Right ventricle myocardium superior (tissue), 1 donor: Measurements from ENCODE around the gene ERICH6. TPM values are rescaled to one million over a fixed set of nuclear protein-coding genes. Genes with fewer than 3 reads are reported as not detected.

Source experiments
- ATAC-seq: fragments of 200-7000 bp; cut with Tn5 transposase; one replicate; pipeline ENCODE4 v1.9.1; 2020; ENCODE audit warnings: mild to moderate bottlenecking; ENCODE audit not compliant: poor library complexity
- DNase-seq: peaks from one replicate; pipeline ENCODE4 v3.0.0-alpha.2; 2020
- intact Hi-C: fragments of 100-400 bp; cut with DNase I; formaldehyde crosslinking; loops from one replicate; pipeline ENCODE4 v1.11.2; 2022
- long read RNA-seq: library from polyadenylated mRNA; unstranded; transcript quantifications from one replicate; pipeline ENCODE4 v2.0.0, GENCODE V29; 2021
- total RNA-seq: library from RNA; stranded (reverse); fragmentation: NEBNext Ultra II Directional; extraction: Animal tissue kit (Norgen Biotek cat#: 25700); gene quantifications from one replicate; pipeline ENCODE4 v1.2.1, GENCODE V29; 2021
- donor health status: DM: no; HTN: yes; CAD: no; lungs with severe emphysema.

Gene ERICH6
- total RNA-seq, result not detected
- long read RNA-seq, partial matches to known transcripts, result 0 of 1 reads
- long read RNA-seq, other reads (novel, unspliced or antisense), result 1 of 1 reads

DNA sequence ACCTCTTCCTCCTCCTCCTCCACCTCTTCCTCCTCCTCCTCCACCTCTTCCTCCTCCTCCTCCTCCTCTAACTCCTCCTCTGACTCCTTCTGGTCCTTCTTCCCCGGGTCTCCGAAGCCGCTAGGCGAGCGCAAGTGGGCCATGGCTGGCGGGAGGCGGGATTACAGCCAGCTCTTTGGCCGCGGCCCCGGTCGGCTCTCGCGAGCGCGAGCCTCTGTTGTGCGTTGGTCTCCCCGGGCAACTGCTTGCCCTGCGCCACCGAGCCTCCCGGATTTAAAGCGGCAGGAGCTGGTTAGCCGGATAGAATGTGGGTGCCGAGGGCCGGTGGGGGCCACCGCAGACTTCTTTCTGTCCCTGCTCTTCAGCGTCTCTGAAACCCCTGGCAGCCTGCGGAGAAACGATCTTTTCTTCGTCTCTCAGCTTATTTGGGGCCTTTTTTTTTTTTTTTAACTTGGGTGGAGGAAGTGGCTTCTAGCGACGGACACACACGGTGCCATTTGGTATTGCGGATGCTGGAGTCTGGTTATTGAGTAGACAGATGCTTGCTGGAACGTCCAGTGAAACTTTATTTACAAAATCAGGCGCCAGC is at the start of gene ERICH6:
TSS of gene ERICH6 (minus strand) at position 165 of the 589 bp plus-strand sequence. CDS start at position 143, 22 bp downstream.
- DNase-seq (peak; percentile 96), ATAC-seq (peak; percentile 99)
- intact Hi-C loops, result no loop called here

DNA sequence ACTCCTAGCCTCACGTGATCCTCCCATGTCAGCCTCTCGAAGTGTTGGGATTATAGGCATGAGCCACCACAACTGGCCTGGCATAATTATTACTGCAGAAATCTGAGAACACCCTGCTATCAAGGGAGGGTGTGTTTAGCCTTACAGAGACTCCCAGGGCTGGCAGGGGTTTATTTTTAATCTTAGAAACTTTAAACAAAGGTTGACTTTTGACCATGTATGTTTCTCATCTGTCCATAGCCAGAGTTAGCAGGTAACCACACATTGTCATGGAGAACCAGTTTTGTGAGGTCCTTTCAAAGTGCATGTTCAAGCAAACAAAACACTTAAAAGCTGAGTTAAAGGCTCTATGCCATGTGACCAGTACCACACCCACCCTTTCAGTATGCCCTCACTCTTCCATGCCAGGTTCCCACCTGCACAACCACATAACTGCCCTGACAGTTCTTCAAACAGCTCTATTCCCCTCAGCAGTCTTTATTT is 48.1 kb upstream of the ERICH6 start:
- ATAC-seq (peak; percentile 30), DNase-seq (no peak)
- intact Hi-C loops, result no loop called here

DNA sequence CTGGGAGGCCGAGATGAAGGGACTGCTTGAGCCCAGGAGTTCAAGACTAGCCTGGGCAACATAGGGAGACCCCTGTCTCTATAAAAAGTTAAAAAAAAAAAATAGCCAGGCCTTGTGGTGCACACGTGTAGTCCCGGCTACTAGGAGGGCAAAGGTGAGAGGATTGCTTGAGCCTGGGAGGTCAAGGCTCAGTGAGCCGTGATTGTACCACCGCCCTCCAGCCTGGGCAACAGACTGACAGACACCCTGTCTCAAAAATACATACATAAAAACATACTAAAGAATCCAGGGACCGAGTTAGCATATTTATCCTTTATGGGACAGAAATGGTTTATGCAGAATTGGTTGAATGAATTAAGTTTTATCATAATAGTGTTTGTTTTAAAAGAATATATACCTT is 45.5 kb upstream of the ERICH6 start:
- ATAC-seq (no peak), DNase-seq (no peak)
- intact Hi-C loops, result no loop called here

DNA sequence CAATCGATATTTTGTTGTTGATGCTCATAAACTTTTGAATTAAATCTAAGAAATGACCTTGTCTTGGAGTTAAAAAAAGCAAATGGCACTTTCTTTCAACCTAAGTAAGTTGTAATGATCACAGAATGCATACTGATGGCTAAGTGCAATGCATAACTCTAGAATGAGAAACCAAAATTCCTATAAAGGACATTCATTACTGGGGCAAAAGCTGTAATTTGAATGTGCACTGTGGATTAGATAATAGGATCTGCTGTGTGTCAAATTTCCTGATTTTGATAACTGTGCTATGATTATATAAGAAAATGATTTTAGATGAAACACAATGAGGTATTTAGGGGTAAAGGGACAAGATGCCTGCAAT is 44.9 kb upstream of the ERICH6 start:
- DNase-seq, result no peak
- ATAC-seq, result no peak
- intact Hi-C loops, result no loop called here

DNA sequence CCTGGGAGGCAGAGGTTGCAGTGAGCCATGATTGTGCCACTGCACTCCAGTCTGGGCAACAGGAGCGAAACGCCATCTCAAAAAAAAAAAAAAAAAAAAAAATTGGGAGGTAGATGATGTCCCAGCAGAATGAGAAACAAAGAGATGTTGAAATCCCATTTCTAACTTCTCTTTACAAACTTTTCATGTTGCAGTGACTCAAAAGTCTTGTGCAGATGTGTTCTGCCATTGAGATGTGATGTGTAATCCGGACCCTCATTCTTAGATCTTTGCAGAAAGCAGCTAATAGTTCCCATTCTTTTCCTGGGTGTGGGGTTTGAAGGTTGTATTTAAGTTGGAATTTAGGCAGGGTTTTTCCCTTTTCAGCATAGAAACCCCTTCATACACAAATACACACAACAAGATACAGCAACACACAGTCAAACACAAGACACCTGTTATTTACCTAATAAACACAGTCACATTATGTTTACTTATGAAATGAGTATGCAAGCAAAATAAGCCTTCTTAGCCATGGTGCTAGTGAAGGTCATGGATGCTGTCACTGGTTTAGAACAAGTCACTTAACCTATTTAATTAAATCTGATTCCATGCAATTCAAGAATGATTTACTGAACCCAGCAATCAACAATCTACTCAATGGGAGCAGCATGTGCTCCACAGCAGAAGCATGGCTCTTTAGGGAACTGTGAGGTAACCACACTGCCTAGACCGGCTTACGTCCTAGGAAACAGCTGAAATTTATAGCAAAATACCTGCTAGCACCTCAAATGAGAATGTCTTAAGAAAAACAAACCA is 44.4 kb upstream of the ERICH6 start:
- DNase-seq, result no peak
- ATAC-seq, result no peak
- intact Hi-C loops, result no loop called here

DNA sequence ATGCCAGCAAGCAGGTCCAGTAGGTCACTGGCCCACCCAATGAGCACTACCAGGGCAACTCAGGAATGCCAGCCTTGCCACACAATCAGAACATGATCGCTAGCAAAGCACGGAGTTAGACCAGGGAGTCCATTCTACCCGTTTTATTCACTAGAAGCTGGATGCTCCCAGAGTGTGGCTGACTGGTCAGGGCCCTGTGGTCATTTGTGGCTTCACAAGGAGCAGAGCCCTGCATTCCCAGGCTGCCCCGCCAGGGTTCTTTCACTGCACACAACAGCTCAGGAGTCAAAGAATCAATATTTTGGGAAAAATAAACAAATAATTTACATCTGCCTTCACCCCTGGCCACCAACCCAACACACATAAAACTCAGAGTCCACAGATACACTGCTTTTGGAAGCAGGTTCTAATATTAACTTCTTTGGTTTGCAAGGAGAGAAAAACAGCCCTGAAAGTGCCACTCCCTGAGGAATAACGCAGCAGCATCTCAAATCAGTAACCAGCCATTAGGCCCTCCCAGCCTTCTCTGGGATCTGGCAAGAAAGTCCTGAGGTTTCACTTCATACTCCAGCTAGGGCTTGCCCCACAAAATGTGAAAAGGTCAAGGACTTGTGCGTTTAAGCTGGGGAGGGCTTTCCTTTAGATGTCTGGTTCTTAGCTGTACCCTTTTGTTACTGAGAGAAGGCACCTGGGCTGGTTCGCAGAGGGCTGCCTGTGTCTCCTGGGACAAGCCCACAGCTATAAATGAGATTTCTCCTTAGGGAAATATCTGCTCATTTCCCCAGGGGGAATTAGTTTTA is 43.3 kb upstream of the ERICH6 start:
- intact Hi-C loops, result no loop called here
- ATAC-seq, result no peak
- DNase-seq, result no peak

DNA sequence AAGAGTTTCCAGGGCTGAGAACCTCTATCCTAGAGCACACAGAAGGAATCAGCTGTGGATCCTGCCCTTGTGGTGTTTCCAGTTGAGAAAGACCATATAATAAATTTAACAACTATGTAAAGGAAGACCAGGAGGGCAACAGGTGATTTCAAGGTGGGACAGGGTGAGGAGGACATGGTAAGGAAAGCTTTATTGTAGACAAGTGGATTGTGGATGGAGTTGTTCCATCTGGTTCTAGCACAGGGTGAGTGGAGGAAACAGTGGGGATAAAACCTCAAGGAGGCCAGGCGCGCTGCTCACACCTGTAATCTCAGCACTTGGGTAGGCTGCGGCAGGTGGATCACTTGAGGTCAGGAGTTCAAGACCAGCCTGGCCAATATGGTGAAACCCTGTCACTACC is 42.1 kb upstream of the ERICH6 start:
- ATAC-seq, result no peak
- intact Hi-C loops, result no loop called here
- no peak for DNase-seq

DNA sequence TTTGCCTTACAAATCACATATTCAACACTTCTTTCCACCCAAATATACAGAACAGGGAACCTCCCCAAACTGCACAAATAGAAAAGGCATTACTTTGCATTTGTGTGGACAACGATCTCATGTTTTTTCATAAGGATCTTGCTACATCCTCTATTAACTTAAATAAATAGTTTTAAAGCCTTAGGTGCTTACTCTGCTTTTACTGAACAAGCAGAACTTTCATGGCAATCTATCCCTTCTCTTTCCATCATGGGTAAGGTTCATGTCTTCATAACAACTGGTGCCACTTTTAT is 41.1 kb upstream of the ERICH6 start:
- DNase-seq, result no peak
- no peak for ATAC-seq
- intact Hi-C loops, result no loop called here

DNA sequence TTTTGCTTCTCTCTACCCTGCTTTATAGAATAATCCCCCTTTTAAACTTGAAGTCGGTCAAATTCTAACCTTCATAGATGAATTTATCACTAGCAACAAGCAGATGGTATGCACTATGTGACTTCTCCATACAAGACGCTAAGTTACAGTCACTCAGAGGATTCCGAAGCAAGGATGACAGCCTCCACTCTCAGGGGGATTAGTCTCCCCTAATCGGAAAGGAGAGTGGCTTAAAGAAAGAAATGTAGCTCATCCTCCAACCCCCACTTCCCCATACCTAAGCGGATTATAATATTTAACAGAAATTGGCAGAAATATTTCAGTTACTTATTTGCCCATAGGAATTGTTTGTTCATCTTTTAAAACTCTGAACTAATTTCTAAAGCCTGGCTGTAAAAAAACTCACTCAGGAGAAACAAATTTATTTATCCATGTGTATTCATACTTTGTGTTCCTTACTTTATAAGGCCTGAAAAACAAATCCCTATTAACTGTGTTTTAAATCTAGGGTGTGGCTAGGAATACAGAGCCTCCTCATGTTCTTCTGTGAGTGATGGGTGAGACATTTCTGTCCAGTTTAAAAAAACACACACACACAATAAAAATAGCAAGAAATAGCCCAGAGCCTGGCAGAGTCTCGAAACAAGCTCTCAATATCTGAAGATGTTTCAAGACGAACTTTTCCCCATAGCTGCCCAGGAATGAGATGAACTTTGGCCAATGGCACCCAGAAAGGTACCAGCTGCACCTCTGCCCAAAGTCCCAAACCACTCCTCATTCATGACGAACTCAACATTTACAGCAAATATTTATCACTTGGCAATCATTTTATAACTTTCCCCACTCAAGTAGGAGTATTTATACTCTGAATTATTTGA is 40.6 kb upstream of the ERICH6 start:
- DNase-seq (no peak), ATAC-seq (no peak)
- intact Hi-C loops, result no loop called here

DNA sequence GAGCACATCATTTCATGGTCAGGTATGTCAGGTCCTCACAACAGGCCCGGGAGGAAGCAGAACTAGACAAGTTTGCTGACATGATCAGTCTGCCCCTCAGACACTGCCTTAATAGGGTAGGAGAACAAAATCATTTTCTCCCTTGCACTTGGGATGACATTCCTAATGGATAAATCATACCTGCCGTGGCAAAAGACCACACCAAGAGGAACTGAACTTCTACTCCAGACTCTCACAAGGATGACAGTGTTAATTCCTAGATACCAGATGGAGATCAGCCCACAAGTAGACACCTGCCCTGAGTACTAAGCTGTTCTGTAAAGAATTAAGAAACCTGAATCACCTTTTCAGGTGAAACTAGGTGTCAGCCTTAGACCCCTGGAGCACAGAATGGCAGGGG is 39.8 kb upstream of the ERICH6 start:
- ATAC-seq (no peak), DNase-seq (no peak)
- intact Hi-C loops, result no loop called here

DNA sequence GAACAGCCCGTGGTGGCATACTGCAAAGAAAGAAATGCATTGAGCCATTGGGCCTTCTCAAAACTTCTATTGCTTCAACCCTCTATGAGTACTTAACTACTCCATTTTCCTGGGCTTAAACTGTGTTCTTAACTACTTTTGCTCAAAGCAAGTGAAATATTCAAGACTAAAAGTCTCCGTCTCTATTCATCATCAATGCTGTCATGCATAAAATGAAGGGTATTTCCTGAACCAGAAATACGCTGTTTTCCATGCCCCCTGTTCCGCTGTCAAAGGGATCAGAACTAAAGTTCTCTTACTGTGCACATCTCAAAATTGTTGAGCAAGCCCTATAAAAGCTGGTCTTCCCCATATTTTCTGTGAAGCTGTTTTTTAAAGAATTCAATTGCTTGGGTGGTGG is 39.0 kb upstream of the ERICH6 start:
- intact Hi-C loops, result no loop called here

DNA sequence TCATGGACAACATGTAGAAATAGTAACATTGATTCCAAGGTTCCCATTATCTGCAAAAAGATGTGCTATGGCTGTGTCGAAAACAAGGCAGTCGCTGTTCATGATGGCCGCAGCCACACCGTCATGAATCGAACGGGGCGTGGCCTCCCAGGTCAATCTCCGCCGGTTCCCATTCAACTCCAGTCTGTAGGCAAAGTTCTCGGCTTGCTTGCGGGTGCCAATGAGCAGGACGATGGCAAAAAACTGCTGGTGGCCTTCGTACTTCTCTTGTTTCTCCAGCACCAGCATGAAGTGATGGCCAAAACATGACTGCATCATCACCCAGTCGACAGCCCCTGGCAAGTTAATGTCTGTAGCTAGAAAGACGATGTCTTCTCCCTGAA is 38.4 kb upstream of the ERICH6 start:
- no peak for ATAC-seq
- no peak for DNase-seq
- intact Hi-C loops, result no loop called here

More for the DNA sequence above, 39.0 kb upstream of the ERICH6 start:
- ATAC-seq (no peak), DNase-seq (no peak)

DNA sequence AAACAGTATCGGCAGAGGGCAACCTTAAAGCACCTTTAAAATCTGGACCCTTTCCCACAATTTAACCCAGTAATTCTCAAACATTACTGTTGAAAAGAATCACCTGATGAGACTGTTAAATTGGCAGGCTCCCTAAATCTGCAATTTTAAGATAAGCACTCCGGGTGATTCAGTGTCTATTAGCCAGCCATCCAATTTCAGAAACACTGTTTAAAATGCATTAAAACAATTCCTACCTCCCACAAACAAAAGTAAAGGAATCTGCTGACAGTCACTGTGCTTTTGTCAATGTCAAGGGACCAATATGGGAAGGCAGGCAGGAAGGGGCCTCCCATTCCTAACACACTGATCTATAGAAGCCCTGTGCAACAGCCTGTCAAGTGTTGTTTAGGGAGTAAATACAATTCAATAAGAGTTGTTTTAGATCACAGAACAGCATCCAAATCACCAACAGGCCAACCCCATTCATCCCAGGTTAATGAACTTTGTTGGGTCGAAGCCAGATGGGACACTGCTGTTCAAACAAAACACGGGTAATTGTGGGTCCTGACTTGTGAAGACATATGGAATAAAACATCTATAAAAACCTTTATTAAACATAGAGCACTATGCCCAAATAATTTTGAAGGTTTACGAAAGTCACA is 37.9 kb upstream of the ERICH6 start:
- DNase-seq, result no peak
- ATAC-seq, result no peak
- intact Hi-C loops, result no loop called here

DNA sequence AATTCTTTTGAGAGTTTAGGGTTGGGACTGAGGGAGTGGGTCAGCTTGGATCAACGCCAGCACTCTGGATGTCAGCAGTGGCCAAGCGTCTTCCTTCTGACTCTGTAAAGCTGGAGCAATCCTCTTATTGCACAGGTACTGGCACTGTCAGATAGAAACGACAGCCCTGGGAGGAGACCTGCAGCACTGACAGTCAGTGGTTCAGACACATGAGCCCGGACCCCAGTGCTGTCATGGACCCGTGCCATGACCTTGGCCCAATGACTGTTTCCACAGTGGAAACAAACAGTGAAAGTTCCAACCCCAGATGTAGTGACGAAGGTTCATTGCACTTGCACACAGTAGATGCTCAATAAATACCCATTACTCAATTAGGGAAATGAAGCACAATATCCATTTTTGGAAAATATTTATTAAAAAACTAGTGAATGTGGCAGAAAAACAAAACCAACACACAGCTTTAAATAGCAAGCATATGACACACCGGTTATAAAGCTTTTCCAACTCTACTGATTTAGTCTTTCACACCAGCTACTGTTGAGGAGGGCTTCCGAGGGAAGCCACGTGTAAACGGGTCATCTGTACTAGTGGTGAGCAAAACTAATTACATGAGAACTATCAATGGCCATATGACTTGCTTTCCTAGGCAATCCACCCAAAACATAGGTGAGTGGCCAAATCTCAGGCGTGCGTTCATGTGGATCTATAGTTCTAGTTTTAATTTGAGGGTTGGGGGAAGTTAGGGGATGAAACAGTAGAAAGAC is 37.2 kb upstream of the ERICH6 start:
- DNase-seq (no peak), ATAC-seq (no peak)
- intact Hi-C loops, result no loop called here

DNA sequence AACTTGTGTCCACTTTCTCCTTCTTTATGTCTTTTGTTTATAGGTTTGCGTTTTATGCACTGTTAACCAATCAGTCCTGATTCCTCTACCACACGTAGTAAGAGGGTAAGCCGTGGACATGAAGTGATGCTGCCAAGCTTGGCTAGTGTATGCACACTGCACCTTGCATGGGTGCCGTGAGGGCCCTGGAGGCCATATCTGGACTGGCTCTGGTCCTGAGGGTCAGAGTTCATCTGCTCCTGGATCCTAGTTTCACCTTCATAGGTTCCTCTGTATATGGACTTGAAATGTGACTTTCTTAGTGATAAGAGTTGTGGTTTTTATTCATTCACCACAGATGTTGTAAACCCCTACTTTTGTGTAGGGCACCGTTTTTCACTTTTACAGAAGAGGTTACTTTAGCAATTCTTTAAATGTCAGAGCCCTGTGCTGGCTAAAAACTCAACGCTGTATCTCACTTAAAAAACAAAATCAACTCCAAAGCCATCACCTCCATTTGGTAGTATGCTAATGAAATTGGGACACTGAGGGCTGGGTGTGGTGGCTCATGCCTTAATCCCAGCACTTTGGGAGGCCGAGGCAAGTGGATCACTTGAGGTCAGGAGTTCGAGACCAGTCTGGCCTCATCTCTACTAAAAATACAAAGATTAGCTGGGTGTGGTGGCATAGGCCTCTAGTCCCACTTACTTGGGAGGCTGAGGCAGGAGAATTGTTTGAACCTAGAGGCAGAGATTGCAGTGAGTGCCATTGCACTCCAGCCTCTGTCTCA is 36.3 kb upstream of the ERICH6 start:
- ATAC-seq, result no peak
- intact Hi-C loops, result no loop called here
- DNase-seq, result no peak

DNA sequence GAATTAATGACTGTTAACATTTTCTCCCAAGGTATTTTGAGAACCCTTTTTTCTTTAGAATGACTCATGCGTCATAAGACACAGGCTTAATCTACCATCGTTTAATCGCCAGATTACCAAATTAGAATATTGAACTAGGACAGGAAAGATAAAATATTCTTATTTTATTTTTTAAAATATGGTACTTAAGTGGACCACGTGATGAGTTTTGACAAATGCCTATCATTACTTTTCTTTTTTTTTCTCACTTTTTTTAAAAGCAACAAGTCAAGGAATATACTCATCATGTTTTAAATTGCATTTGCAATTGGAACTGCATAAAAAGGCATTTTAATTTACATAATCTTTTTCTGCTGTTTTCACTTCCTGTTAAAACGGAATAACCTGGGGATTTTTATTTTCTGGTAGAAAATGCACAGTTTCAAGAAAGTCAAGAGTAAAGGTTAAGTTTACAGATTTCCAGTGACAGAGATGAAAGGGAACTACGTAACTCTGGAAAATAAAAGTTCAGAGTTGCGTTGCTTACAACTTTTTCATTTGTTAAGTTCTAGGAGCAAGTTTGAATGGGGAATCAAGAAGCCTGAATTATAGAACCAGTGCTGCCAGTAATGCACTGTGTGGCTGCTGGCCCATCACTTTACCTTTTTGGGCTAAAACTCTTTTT is 35.6 kb upstream of the ERICH6 start:
- no peak for ATAC-seq
- intact Hi-C loops, result no loop called here
- no peak for DNase-seq

DNA sequence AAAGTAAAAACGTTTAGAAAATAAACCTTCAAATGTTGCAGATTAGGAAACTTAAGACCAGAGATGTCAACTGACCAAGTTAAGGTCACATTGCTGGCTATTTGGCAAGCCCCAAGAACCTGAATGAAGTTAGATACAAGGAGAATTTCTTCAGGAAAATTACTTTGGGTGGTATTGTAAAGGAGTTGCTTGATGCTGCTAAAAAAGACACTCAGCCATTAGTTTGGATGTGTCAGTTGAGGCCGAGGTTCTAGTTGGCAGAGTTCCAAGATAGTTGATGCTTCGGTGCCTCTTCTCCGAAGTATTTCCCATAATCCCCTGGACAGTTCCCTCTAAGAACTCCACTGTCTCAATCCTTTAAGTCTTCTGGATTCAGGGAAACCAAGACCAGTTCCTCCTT is 35.0 kb upstream of the ERICH6 start:
- intact Hi-C loops, result no loop called here
- ATAC-seq (no peak), DNase-seq (no peak)
